ENCODE data around the gene WDR18. TPM values are rescaled to one million over a fixed set of nuclear protein-coding genes. Genes with fewer than 3 reads are reported as not detected.

The WDR18 gene
- polyA plus RNA-seq, 1 donor from 2014 or later: 64.9 TPM

DNA sequence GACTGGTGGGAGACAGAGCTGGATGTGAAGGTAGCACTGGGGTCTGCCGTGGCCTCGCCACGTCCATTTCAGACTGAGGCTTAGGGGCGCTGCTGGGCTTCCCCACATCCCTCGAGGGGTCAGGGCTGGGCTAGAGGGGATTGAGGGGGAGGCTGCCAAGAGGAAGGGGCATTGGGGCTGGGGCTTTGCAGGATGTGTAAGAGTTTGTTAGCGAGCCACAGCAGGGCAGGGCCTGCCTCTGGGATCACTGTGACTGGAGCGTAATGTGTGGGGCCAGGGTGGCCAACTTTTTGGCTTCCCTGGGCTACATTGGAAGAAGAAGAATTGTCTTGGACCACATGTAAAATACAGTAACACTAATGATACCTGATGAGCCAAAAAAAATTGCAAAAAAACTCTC lies 44.2 kb upstream of the WDR18 start:
- Histone ChIP-seq H3K27ac (ENCODE audit: low read length) (no peak overlapping the region), H2AFZ (ENCODE audit: low read depth, low read length) (no peak overlapping the region), H3K4me2 (ENCODE audit: low read length) (no peak overlapping the region), H3K9ac (ENCODE audit: low read length) (no peak overlapping the region), H3K79me2 (replicated peaks; ENCODE audit: insufficient read depth, low read length) (peaks cover 5% of the 10 kb centered on the region), H4K20me1 (ENCODE audit: insufficient read depth) (no peaks in the 10 kb centered on the region), H3K27me3 (ENCODE audit: insufficient read depth, low read depth, low read length) (no peaks in the 10 kb centered on the region), H3K9me3 (ENCODE audit: low read length) (no peaks in the 10 kb centered on the region), H3K4me3 (ENCODE audit: low read length) (no peak overlapping the region), H3F3A (ENCODE audit: insufficient read depth, low read length, poor library complexity, severe bottlenecking) (no peaks in the 10 kb centered on the region), H3K9me2 (ENCODE audit: insufficient read depth, low read length) (no peaks in the 10 kb centered on the region), H3K36me3 (ENCODE audit: insufficient read depth, low read length) (no peaks in the 10 kb centered on the region)
- TF ChIP-seq TAF1 (IDR thresholded peaks at IDR 0.05; ENCODE audit: low read depth) (no peak), EZH2 (IDR thresholded peaks at IDR 0.05; ENCODE audit: borderline replicate concordance, insufficient read depth, low read length, poor library complexity, severe bottlenecking) (no peak), POLR2AphosphoS5 (IDR thresholded peaks at IDR 0.05) (no peak), EP300 (conservative IDR thresholded peaks at IDR 0.05; ENCODE audit: poor library complexity, severe bottlenecking) (no peak), MXI1 (conservative IDR thresholded peaks at IDR 0.05; ENCODE audit: poor library complexity, severe bottlenecking) (no peak), CTCF (IDR thresholded peaks at IDR 0.05; ENCODE audit: poor library complexity, severe bottlenecking) (no peak), SMC3 (conservative IDR thresholded peaks at IDR 0.05; ENCODE audit: poor library complexity) (no peak), RAD21 (conservative IDR thresholded peaks at IDR 0.05) (no peak)
- TF ChIP-seq, protein P1, sequence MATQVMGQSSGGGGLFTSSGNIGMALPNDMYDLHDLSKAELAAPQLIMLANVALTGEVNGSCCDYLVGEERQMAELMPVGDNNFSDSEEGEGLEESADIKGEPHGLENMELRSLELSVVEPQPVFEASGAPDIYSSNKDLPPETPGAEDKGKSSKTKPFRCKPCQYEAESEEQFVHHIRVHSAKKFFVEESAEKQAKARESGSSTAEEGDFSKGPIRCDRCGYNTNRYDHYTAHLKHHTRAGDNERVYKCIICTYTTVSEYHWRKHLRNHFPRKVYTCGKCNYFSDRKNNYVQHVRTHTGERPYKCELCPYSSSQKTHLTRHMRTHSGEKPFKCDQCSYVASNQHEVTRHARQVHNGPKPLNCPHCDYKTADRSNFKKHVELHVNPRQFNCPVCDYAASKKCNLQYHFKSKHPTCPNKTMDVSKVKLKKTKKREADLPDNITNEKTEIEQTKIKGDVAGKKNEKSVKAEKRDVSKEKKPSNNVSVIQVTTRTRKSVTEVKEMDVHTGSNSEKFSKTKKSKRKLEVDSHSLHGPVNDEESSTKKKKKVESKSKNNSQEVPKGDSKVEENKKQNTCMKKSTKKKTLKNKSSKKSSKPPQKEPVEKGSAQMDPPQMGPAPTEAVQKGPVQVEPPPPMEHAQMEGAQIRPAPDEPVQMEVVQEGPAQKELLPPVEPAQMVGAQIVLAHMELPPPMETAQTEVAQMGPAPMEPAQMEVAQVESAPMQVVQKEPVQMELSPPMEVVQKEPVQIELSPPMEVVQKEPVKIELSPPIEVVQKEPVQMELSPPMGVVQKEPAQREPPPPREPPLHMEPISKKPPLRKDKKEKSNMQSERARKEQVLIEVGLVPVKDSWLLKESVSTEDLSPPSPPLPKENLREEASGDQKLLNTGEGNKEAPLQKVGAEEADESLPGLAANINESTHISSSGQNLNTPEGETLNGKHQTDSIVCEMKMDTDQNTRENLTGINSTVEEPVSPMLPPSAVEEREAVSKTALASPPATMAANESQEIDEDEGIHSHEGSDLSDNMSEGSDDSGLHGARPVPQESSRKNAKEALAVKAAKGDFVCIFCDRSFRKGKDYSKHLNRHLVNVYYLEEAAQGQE (IDR thresholded peaks at IDR 0.05; ENCODE audit: borderline replicate concordance): no peak

DNA sequence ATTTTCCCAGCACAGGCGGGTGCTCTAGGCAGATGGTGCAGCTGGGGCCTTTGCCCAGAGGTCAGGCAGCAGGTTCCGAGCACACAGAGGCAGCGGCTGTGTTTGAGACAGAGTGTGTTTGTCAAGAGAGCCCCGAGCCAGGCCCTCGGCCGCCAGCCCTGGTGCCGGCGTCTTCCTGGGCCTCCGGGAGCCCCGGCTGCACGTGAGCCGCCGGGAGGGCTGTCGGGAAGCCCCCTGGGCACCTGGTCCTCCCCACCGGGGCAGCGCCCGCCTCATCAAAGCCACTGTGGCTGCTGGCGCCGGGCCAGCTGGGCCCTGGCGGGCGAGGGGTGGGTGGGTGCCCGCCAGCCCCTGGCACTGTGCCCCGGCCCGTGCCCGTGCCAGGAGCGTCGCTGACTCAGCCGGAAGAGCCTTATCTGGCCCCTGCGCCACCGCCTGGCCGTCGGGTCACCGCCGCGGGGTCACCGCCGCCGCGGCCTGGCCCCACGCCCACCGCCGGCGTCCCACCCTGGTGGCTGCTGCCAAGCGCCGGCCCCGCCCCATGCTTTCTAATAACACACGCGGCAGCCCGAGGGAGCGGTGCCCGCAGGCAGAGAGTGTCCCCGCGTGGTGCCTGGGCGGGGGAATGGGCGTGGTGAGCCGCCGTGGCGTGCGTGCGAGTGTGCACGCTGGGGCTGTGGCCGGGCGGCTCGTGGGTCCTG lies 43.4 kb upstream of the WDR18 start:
- Histone ChIP-seq H3K4me2 (ENCODE audit: low read length) (no peak overlapping the region), H3K36me3 (ENCODE audit: insufficient read depth, low read length) (no peaks in the 10 kb centered on the region), H3K4me3 (ENCODE audit: low read length) (no peak overlapping the region), H4K20me1 (ENCODE audit: insufficient read depth) (no peaks in the 10 kb centered on the region), H3K27ac (ENCODE audit: low read length) (no peak overlapping the region), H3F3A (ENCODE audit: insufficient read depth, low read length, poor library complexity, severe bottlenecking) (no peaks in the 10 kb centered on the region), H3K9me3 (ENCODE audit: low read length) (no peaks in the 10 kb centered on the region), H3K27me3 (ENCODE audit: insufficient read depth, low read depth, low read length) (no peaks in the 10 kb centered on the region), H3K9ac (ENCODE audit: low read length) (no peak overlapping the region), H3K79me2 (replicated peaks; ENCODE audit: insufficient read depth, low read length) (peaks cover 5% of the 10 kb centered on the region), H2AFZ (ENCODE audit: low read depth, low read length) (no peak overlapping the region), H3K9me2 (ENCODE audit: insufficient read depth, low read length) (no peaks in the 10 kb centered on the region)
- TF ChIP-seq SMC3 (conservative IDR thresholded peaks at IDR 0.05; ENCODE audit: poor library complexity) (no peak), RAD21 (conservative IDR thresholded peaks at IDR 0.05) (no peak), TAF1 (IDR thresholded peaks at IDR 0.05; ENCODE audit: low read depth) (no peak), POLR2AphosphoS5 (IDR thresholded peaks at IDR 0.05) (no peak), CTCF (IDR thresholded peaks at IDR 0.05; ENCODE audit: poor library complexity, severe bottlenecking) (no peak), MXI1 (conservative IDR thresholded peaks at IDR 0.05; ENCODE audit: poor library complexity, severe bottlenecking) (no peak), EP300 (conservative IDR thresholded peaks at IDR 0.05; ENCODE audit: poor library complexity, severe bottlenecking) (no peak), EZH2 (IDR thresholded peaks at IDR 0.05; ENCODE audit: borderline replicate concordance, insufficient read depth, low read length, poor library complexity, severe bottlenecking) (no peak)
- TF ChIP-seq, protein P1 (IDR thresholded peaks at IDR 0.05; ENCODE audit: borderline replicate concordance): no peak
